Activated T-cell treated with anti-CD3 and anti-CD28 coated beads for 1 hour (primary cell): ENCODE measurements around the gene LRRC8B.
A peak's percentile ranks its signal among the peaks of the same experiment; 100 is the strongest.
"Not testable (repeated sequence)": the region's sequence is repeated elsewhere in the genome, so short reads cannot be mapped to it uniquely, and the experiment has no call there.

Experiments
- DNase-seq: peaks from one replicate; pipeline ENCODE4 v3.0.0-alpha.2; 2020; ENCODE audit warnings: low read depth

Gene LRRC8B

GRCh38 chr1:89608319-89608983, 83.8 kb downstream of the LRRC8B start:
- peak; percentile 49 for DNase-seq

GRCh38 chr1:89608984-89609725, 84.5 kb downstream of the LRRC8B start:
- peak; percentile 49 for DNase-seq

GRCh38 chr1:89609781-89610456, 85.3 kb downstream of the LRRC8B start:
- peak; percentile 18 for DNase-seq

GRCh38 chr1:89610457-89611011, 85.9 kb downstream of the LRRC8B start:
- DNase-seq: peak; percentile 28

GRCh38 chr1:89611721-89612120, 87.1 kb downstream of the LRRC8B start:
- DNase-seq: no peak

- DNase-seq: no peak
Observed at GRCh38 chr1:89613928-89614327, 89.3 kb downstream of the LRRC8B start.

GRCh38 chr1:89615676-89616598, 91.3 kb downstream of the LRRC8B start:
- DNase-seq: no peak

GRCh38 chr1:89616844-89617627, 92.4 kb downstream of the LRRC8B start:
- no peak for DNase-seq

- DNase-seq: no peak
Observed at GRCh38 chr1:89620664-89621063, 96.0 kb downstream of the LRRC8B start.

GRCh38 chr1:89622895-89623294, 98.3 kb downstream of the LRRC8B start:
- no peak for DNase-seq

GRCh38 chr1:89624314-89624713, 99.7 kb downstream of the LRRC8B start:
- no peak for DNase-seq

GRCh38 chr1:89624715-89625323, 100.2 kb downstream of the LRRC8B start:
- no peak for DNase-seq

- DNase-seq: no peak
Observed at GRCh38 chr1:89627596-89627962, 103.0 kb downstream of the LRRC8B start.

GRCh38 chr1:89629146-89629545, 104.5 kb downstream of the LRRC8B start:
- DNase-seq: no peak

- not testable (repeated sequence) for DNase-seq
Observed at GRCh38 chr1:89629600-89629999, 105.0 kb downstream of the LRRC8B start.

- DNase-seq: no peak
Observed at GRCh38 chr1:89630048-89630447, 105.4 kb downstream of the LRRC8B start.

GRCh38 chr1:89631816-89632656, 107.4 kb downstream of the LRRC8B start:
- no peak for DNase-seq

GRCh38 chr1:89632657-89633247, 108.1 kb downstream of the LRRC8B start, which contains the start of gene LRRC8C:
Gene LRRC8C (plus strand): TSS chr1:89633120. CDS start chr1:89686474, 53,354 bp downstream.
- DNase-seq: peak; percentile 77

GRCh38 chr1:89633248-89633799, 108.7 kb downstream of the LRRC8B start:
- peak; percentile 38 for DNase-seq
